GM21529 (cell line): Measurements from ENCODE around the gene MROH2B.

ENCODE experiments used
- ATAC-seq: cut with Tn5 transposase; IDR thresholded peaks from one replicate; pipeline ENCODE4 v1.9.1; 2021; ENCODE audit not compliant: unreplicated experiment

MROH2B gene

DNA sequence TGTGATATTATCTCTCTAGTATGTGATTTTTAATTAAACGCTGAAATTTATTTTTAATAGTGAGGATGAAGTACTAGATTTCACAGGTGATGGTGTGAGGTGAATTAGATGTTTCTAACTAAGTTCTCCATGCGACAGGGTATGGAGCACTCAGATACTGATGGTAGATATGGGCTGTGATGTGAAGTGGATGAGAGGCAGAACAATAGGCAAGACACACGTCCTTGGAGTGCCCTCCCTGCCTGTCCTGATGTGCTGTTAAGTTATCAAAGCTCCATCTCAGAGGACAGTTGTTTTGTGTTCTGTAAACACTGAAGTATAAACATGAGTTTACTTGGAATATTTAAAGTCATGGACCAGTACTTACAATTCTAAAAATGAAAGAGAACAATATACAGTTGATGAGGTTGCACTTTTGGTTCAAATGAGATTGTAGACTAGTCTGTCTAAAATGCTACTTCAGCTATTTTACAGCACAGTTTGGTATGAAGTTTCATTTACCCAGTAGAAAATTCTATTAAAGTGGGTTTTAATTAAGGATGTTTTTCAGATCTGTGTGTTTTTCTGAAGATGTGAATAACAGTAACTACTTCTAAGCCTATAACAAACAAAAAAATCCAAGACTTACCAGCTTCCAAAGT is 97.7 kb downstream of the MROH2B start:
- no peak for ATAC-seq

DNA sequence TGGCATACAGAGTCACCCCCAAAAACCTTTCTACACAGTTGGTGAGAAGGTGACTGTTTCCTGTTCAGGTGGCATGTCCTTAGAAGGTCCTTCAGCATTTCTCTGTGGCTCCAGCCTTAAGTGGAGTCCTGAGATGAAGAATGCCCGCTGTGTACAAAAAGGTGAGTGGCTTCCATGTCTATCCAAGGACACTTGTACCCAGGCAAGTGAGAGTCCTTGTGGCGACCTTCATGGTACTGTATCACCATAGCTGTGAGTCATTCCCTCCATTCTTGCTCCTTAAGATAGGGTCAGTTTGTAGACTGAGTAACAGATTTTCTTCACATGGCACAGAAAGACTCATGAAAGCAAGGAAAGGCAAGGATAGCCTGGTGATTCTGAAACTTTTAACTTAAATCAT is 98.7 kb downstream of the MROH2B start:
- ATAC-seq = no peak

DNA sequence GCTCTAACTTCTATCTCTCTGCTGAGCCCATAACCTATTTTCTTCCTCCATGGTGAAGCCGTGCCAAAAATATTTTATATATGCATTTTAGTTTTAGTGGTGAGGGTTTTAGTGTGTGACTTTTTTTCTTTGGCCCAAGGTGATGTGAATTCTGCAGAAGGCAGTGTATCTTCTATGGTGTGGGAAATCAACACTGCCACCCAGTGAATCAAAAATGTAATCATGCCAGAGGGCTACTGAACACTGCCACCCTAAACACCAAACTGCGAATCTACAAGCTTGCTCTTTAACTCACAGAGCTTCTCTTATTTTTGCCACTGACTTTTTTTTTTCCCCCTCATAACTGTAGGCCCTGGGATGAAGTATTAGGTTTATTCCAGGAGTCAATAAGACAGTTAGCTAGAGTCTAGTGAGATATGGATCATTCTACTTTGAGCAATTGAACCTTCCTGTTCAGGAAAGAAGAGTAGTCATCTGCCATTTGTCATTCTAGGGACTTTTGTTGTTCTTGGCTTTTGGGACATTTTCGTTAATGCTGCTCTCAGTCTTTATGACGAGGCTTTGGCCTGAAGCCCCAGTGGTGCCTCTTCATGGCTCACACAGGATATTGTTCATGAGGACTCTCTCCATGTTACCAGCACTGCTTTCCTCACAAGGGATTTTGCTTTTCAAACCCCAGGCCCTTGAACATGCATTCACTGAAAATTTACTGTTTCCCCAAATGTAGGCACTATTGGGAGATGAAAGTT is 108.8 kb downstream of the MROH2B start:
- ATAC-seq = no peak

DNA sequence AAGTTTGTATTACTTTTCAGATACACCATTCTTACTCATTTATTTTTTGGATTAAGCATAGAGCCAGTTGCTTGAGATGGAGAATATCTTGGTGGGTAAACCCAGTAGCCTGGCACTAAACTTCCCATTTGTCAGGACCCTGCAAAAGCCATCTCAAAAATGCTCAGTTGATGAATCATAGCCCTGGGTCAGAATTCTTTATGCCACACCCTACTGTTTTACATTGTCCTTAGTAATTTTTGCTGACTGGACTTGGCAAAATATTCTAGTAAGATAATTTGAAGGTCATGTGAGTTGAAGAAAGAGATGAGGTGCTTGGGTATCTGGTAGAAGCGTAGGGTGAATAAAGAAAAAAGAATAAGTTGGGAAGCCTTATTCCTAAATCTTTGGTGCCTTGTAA is 111.1 kb downstream of the MROH2B start:
- no peak for ATAC-seq

DNA sequence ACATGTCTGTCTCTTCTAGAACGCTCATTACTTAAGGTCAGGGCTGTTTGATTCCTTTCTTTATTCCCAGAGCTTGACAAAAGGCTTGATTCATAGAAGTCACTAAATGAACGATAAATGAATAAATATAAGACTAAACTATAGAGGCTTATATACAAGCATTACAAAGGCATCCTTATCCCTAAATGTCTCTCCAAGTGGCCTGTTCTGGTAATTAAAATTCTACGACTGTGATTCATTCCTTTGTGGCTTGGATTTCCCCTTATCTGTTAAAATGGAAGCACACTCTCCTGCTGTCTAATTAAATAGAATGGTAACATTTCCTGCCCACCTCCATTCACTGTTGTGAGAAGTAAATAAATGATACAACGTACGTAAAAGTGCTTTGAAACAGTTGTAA is 112.3 kb downstream of the MROH2B start:
- ATAC-seq = no peak

DNA sequence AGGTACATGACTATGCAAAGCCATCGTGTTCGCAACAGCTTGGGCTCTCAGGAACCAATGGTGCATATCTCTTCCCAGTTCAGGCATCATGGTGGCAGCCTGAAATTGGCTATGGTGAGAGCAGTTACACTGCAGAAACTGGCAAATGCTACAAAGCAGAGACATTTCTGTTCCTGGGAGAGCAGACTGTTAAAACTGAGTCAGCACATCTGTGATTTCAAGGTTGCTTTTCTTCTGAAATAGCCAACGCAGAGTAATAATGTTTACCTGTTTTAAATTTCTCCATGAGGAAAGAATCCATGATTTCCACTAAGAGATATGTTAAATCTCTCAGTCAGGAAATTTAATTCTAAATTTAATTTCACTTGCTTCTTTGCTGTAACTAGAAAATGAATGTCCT is 114.1 kb downstream of the MROH2B start:
- ATAC-seq = no peak

DNA sequence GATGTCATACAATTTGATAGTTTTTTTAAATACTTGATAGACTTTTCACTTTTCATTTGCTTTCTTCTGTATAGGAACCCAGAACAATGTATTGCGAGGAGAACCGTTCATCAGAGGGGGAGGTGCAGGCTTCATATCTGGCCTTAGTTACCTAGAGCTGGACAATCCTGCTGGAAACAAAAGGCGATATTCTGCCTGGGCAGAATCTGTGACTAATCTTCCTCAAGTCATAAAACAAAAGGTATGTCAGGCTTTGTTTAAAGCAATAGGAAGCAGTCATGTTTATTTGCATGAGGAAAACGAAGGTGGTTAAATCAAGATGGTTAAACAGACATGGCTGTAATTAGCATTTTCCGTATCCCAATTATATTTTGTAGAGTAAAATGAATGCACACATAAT is 115.8 kb downstream of the MROH2B start:
- no peak for ATAC-seq
